NCI-H446 treated with DMSO at 0.1 percent for 48 hours (cell line): ENCODE results near the gene PXDC1.

Experiments used
- DNase-seq: peaks from one replicate; lab custom pipeline; 2025; lab: John Stamatoyannopoulos, UW

The PXDC1 gene

GRCh38 chr6:3751077-3751729, at the start of gene PXDC1:
TSS of gene PXDC1 (minus strand) at chr6:3751713. CDS start at chr6:3751531, 182 bp downstream.
- DNase-seq = no peak

- no peak for DNase-seq
Observed at GRCh38 chr6:3800850-3801591, 49.5 kb upstream of the PXDC1 start.

- DNase-seq = no peak
Observed at GRCh38 chr6:3799719-3800118, 48.2 kb upstream of the PXDC1 start.

- no peak for DNase-seq
Observed at GRCh38 chr6:3798055-3798919, 46.8 kb upstream of the PXDC1 start.

GRCh38 chr6:3797231-3798054, 45.9 kb upstream of the PXDC1 start:
- DNase-seq = no peak

GRCh38 chr6:3796719-3797041, 45.2 kb upstream of the PXDC1 start:
- no peak for DNase-seq

- DNase-seq = no peak
Observed at GRCh38 chr6:3795836-3796718, 44.6 kb upstream of the PXDC1 start.

- DNase-seq = no peak
Observed at GRCh38 chr6:3794092-3794491, 42.6 kb upstream of the PXDC1 start.

- no peak for DNase-seq
Observed at GRCh38 chr6:3793545-3793944, 42.0 kb upstream of the PXDC1 start.

- no peak for DNase-seq
Observed at GRCh38 chr6:3791526-3792203, 40.2 kb upstream of the PXDC1 start.

- no peak for DNase-seq
Observed at GRCh38 chr6:3789896-3790558, 38.5 kb upstream of the PXDC1 start.

- DNase-seq = no peak
Observed at GRCh38 chr6:3789018-3789895, 37.7 kb upstream of the PXDC1 start.

GRCh38 chr6:3788408-3789017, 37.0 kb upstream of the PXDC1 start:
- DNase-seq = no peak

GRCh38 chr6:3786141-3786540, 34.6 kb upstream of the PXDC1 start:
- DNase-seq = no peak

- DNase-seq = no peak
Observed at GRCh38 chr6:3785745-3786098, 34.2 kb upstream of the PXDC1 start.

GRCh38 chr6:3784885-3785744, 33.6 kb upstream of the PXDC1 start:
- DNase-seq = no peak

GRCh38 chr6:3784423-3784822, 32.9 kb upstream of the PXDC1 start:
- DNase-seq = no peak
